ENCODE measurements around the gene CCNA1. TPM values are rescaled to one million over a fixed set of nuclear protein-coding genes. Genes with fewer than 3 reads are reported as not detected.
A peak's percentile ranks its signal among the peaks of the same experiment; 100 is the strongest.

Gene CCNA1
- total RNA-seq = 0.20 and 0.32 TPM in 2 replicates

- Mint-ChIP-seq H3K4me3 (peak within 1 kb of the TSS; percentile 72), H3K27ac (no peak within 1 kb of the TSS), H3K4me1 (peaks cover 19% of the 10 kb centered on the region), H3K9me3 (no peaks in the 10 kb centered on the region), H3K36me3 (ENCODE audit: low read depth) (no peaks in the 10 kb centered on the region), H3K27me3 (peaks cover 39% of the 10 kb centered on the region)
- intact Hi-C loops (cut with micrococcal nuclease) = loop anchor here (5.0 kb wide), 1 partner anchor 485 kb away; no protein-coding TSS in a partner anchor
- ATAC-seq (ENCODE audit: low read depth) = peak; percentile 62
- TF ChIP-seq, protein P1, sequence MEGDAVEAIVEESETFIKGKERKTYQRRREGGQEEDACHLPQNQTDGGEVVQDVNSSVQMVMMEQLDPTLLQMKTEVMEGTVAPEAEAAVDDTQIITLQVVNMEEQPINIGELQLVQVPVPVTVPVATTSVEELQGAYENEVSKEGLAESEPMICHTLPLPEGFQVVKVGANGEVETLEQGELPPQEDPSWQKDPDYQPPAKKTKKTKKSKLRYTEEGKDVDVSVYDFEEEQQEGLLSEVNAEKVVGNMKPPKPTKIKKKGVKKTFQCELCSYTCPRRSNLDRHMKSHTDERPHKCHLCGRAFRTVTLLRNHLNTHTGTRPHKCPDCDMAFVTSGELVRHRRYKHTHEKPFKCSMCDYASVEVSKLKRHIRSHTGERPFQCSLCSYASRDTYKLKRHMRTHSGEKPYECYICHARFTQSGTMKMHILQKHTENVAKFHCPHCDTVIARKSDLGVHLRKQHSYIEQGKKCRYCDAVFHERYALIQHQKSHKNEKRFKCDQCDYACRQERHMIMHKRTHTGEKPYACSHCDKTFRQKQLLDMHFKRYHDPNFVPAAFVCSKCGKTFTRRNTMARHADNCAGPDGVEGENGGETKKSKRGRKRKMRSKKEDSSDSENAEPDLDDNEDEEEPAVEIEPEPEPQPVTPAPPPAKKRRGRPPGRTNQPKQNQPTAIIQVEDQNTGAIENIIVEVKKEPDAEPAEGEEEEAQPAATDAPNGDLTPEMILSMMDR (IDR thresholded peaks at IDR 0.05) = no peak
- ChIA-PET CTCF (no interaction called here), POLR2A (no interaction called here)
- peak; percentile 23 for DNase-seq
Observed at GRCh38 chr13:36432106-36432544, at the start of gene CCNA1. TSS of gene CCNA1 (plus strand) at chr13:36432495. CDS start at chr13:36433057, 562 bp downstream.

- ATAC-seq (ENCODE audit: low read depth) (no peak), DNase-seq (no peak)
- Mint-ChIP-seq H3K4me3 (no peak overlapping the region), H3K27ac (no peak overlapping the region), H3K4me1 (no peaks in the 10 kb centered on the region), H3K27me3 (peaks cover 8% of the 10 kb centered on the region), H3K36me3 (ENCODE audit: low read depth) (no peaks in the 10 kb centered on the region), H3K9me3 (no peaks in the 10 kb centered on the region)
- ChIA-PET POLR2A (no interaction called here), CTCF (no interaction called here)
- TF ChIP-seq, protein P1 (IDR thresholded peaks at IDR 0.05) = no peak
- intact Hi-C loops (cut with micrococcal nuclease) = no loop called here
Observed at GRCh38 chr13:36385489-36385888, 46.8 kb upstream of the CCNA1 start.

GRCh38 chr13:36395280-36395679, 37.0 kb upstream of the CCNA1 start:
- TF ChIP-seq, protein P1 (IDR thresholded peaks at IDR 0.05) = no peak
- no peak for ATAC-seq (ENCODE audit: low read depth)
- Mint-ChIP-seq H3K4me3 (no peak overlapping the region), H3K27me3 (no peaks in the 10 kb centered on the region), H3K4me1 (no peaks in the 10 kb centered on the region), H3K36me3 (ENCODE audit: low read depth) (no peaks in the 10 kb centered on the region), H3K27ac (no peak overlapping the region), H3K9me3 (peaks cover 3% of the 10 kb centered on the region)
- ChIA-PET CTCF (interaction anchor here (0.6 kb wide), 1 partner anchor 49 kb away, joined by 3 read pairs; the partner anchor contains the start of gene SPART), POLR2A (no interaction called here)
- intact Hi-C loops (cut with micrococcal nuclease) = loop anchor here (1.0 kb wide), 1 partner anchor 113 kb away; no protein-coding TSS in a partner anchor
- no peak for DNase-seq

DNA sequence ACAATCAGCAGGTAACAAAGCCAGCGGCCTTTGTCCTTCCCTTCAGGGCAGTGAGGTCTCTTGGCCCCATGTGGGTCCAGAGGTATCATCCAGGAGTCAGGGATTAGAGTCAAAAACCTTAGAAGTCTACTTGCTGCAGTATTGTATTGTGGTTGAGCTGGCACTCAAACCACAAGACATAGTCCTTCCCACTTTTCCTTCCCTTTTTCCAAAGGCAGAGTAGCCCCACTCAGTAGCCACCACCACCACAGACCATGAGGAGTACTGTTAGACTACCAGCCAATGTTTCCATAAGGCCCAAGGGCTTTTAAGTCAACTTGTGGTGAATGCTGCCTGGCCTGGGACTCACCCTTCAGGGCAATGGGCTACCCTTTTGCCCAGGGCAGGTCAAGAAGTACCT, 27.1 kb upstream of the CCNA1 start:
- CTCF ChIA-PET = no interaction called here
- DNase-seq (no peak), ATAC-seq (ENCODE audit: low read depth) (no peak)
- Mint-ChIP-seq H3K27me3 (peaks cover 8% of the 10 kb centered on the region), H3K4me3 (no peak overlapping the region), H3K36me3 (ENCODE audit: low read depth) (no peaks in the 10 kb centered on the region), H3K4me1 (no peaks in the 10 kb centered on the region), H3K27ac (no peak overlapping the region), H3K9me3 (peaks cover 2% of the 10 kb centered on the region)
- TF ChIP-seq, protein P1 (IDR thresholded peaks at IDR 0.05) = no peak
- intact Hi-C loops (cut with micrococcal nuclease) = no loop called here
- POLR2A ChIA-PET = no interaction called here

- ChIA-PET POLR2A (no interaction called here), CTCF (no interaction called here)
- ATAC-seq (ENCODE audit: low read depth) (no peak), DNase-seq (no peak)
- H3K4me3 Mint-ChIP-seq = no peak overlapping the region
- H3K27me3 Mint-ChIP-seq = peaks cover 10% of the 10 kb centered on the region
- H3K27ac Mint-ChIP-seq = no peak overlapping the region
- TF ChIP-seq, protein P1 (IDR thresholded peaks at IDR 0.05) = no peak
- peaks cover 4% of the 10 kb centered on the region for H3K9me3 Mint-ChIP-seq
- intact Hi-C loops (cut with micrococcal nuclease) = no loop called here
- H3K4me1 Mint-ChIP-seq = peaks cover 16% of the 10 kb centered on the region
- H3K36me3 Mint-ChIP-seq (ENCODE audit: low read depth) = no peaks in the 10 kb centered on the region
Observed at GRCh38 chr13:36412736-36413135, 19.6 kb upstream of the CCNA1 start.
